HepG2 (cell line): Measurements from ENCODE around the gene TJAP1.

Experiments used
- CTCF ChIP-seq: sonication (generic); formaldehyde crosslinking; IDR thresholded peaks from 2 replicates; pipeline ENCODE4 v1.5.0; 2020; ENCODE audit warnings: mild to moderate bottlenecking, missing genetic modification reagents, moderate library complexity
- EZH2 ChIP-seq: conservative IDR thresholded peaks from 2 replicates; pipeline ENCODE4 v1.6.1; 2012; ENCODE audit warnings: mild to moderate bottlenecking, low read depth, low read length, moderate library complexity
- FOXM1 ChIP-seq: sonication (generic); formaldehyde crosslinking; IDR thresholded peaks from 2 replicates; pipeline ENCODE4 v1.5.0; 2020; ENCODE audit warnings: missing genetic modification reagents
- NCOA1 ChIP-seq: sonication (generic); formaldehyde crosslinking; IDR thresholded peaks from 2 replicates; pipeline ENCODE4 v1.9.0; 2021; ENCODE audit warnings: missing genetic modification reagents
- POLR2A ChIP-seq, 2 experiments: IDR thresholded peaks; 2 replicates each; pipeline ENCODE4 v1.6.1; 2011; ENCODE audit warnings: low read depth in 2 of 2, low read length in 2 of 2, mild to moderate bottlenecking in 1 of 2, moderate library complexity in 1 of 2; ENCODE audit not compliant: insufficient read depth in 1 of 2
- RFX5 ChIP-seq: IDR thresholded peaks from 2 replicates; pipeline ENCODE4 v1.6.1; 2011; ENCODE audit warnings: low read depth, low read length, improper control_type of control experiment
- TMF1 ChIP-seq: sonication (generic); formaldehyde crosslinking; IDR thresholded peaks from 2 replicates; pipeline ENCODE4 v1.8.1; 2022; ENCODE audit warnings: low read depth, missing genetic modification reagents
- USF2 ChIP-seq, 2 experiments: sonication (generic) in 1 of 2; formaldehyde crosslinking in 1 of 2; IDR thresholded peaks; 2 replicates each; pipeline versions ENCODE4 v1.5.1 to v1.6.1; 2011 to 2020; ENCODE audit warnings: borderline replicate concordance in 1 of 2, low read depth in 1 of 2, low read length in 1 of 2, mild to moderate bottlenecking in 1 of 2, missing genetic modification reagents in 1 of 2, moderate library complexity in 1 of 2
- ZBTB7A ChIP-seq: sonication (generic); formaldehyde crosslinking; IDR thresholded peaks from 2 replicates; pipeline ENCODE4 v1.8.0; 2022; ENCODE audit warnings: mild to moderate bottlenecking, missing genetic modification reagents
- TF ChIP-seq, protein P1 (sequence below): sonication (generic); formaldehyde crosslinking; conservative IDR thresholded peaks from 2 replicates; pipeline ENCODE4 v1.8.1; 2023; ENCODE audit warnings: missing genetic modification reagents

DNA sequence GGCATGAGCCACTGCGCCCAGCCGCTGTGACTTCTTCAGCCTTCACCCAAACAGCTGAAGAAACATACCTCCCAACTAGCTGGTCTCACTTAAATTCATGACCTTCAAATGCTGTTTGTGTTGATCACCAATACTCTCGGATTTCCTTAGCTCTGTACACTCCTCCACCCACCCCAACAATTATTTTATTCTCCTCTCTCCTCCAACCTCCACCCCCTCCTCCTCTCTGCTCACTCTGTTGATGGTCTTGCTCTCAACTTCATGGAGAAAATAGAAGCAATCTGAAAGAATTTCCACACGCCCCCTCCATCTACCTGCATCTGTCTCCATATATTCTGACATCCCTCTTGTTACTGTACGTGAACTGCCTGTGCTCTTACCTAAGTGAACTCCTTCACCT, 15.4 kb upstream of the TJAP1 start:
- TF ChIP-seq FOXM1 (CRISPR knock-in tag): no peak
- TF ChIP-seq TMF1 (CRISPR knock-in tag): no peak
- no peak for TF ChIP-seq USF2 (IDR thresholded peaks at IDR 0.05; ENCODE audit: low read depth, low read length)
- TF ChIP-seq USF2 (CRISPR knock-in tag; IDR thresholded peaks at IDR 0.05; ENCODE audit: borderline replicate concordance): no peak
- TF ChIP-seq EZH2: no peak
- no peak for TF ChIP-seq POLR2A (IDR thresholded peaks at IDR 0.05; ENCODE audit: insufficient read depth in 1 of 2, low read depth in 2 of 2, low read length in 2 of 2)
- TF ChIP-seq, protein P1, sequence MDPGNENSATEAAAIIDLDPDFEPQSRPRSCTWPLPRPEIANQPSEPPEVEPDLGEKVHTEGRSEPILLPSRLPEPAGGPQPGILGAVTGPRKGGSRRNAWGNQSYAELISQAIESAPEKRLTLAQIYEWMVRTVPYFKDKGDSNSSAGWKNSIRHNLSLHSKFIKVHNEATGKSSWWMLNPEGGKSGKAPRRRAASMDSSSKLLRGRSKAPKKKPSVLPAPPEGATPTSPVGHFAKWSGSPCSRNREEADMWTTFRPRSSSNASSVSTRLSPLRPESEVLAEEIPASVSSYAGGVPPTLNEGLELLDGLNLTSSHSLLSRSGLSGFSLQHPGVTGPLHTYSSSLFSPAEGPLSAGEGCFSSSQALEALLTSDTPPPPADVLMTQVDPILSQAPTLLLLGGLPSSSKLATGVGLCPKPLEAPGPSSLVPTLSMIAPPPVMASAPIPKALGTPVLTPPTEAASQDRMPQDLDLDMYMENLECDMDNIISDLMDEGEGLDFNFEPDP: no peak
- no peak for TF ChIP-seq NCOA1 (CRISPR knock-in tag)
- no peak for TF ChIP-seq RFX5
- no peak for TF ChIP-seq CTCF
- TF ChIP-seq ZBTB7A (CRISPR knock-in tag): no peak
